Mesenchymal stem cell (in vitro differentiated cells and primary cell): ENCODE measurements around the gene EPB42.

ENCODE experiments used
- DNase-seq: peaks from one replicate; pipeline ENCODE4 v3.0.0-alpha.2; 2013
- H2AFZ ChIP-seq: one replicate; pipeline ENCODE4 v1.6.1; 2013; ENCODE audit warnings: low read depth, mild to moderate bottlenecking, control low read depth, inconsistent platforms, low read length, moderate library complexity
- H2AK5ac ChIP-seq: 2 replicates; pipeline ENCODE4 v1.6.1; 2013; ENCODE audit warnings: low read length, moderate library complexity, mild to moderate bottlenecking, inconsistent platforms; ENCODE audit not compliant: severe bottlenecking
- H2BK120ac ChIP-seq: one replicate; pipeline ENCODE4 v1.6.1; 2013; ENCODE audit warnings: low read depth, mild to moderate bottlenecking, inconsistent platforms, low read length, moderate library complexity
- H2BK12ac ChIP-seq, 2 experiments: one replicate each; pipeline ENCODE4 v1.6.1; 2013; ENCODE audit warnings: inconsistent platforms in 2 of 2, low read length in 2 of 2, mild to moderate bottlenecking in 2 of 2, moderate library complexity in 2 of 2, control low read depth in 1 of 2
- H2BK15ac ChIP-seq: one replicate; pipeline ENCODE4 v1.6.1; 2013; ENCODE audit warnings: mild to moderate bottlenecking, low read depth, inconsistent platforms; ENCODE audit not compliant: poor library complexity, severe bottlenecking
- H2BK5ac ChIP-seq: 2 replicates; pipeline ENCODE4 v1.6.1; 2013; ENCODE audit warnings: low read depth, mild to moderate bottlenecking, low read length, control low read depth, inconsistent platforms; ENCODE audit not compliant: poor library complexity, severe bottlenecking
- H3K14ac ChIP-seq, 2 experiments: one replicate each; pipeline ENCODE4 v1.6.1; 2013; ENCODE audit warnings: inconsistent platforms in 2 of 2, low read length in 2 of 2, control low read depth in 1 of 2, mild to moderate bottlenecking in 1 of 2, moderate library complexity in 1 of 2
- H3K18ac ChIP-seq, 2 experiments: one replicate each; pipeline ENCODE4 v1.6.1; 2013; ENCODE audit warnings: inconsistent platforms in 2 of 2, low read length in 2 of 2, control low read depth in 1 of 2, low read depth in 1 of 2, mild to moderate bottlenecking in 1 of 2
- H3K23ac ChIP-seq, 2 experiments: one replicate each; pipeline ENCODE4 v1.6.1; 2013; ENCODE audit warnings: inconsistent platforms in 2 of 2, low read length in 2 of 2, mild to moderate bottlenecking in 2 of 2, moderate library complexity in 2 of 2, control low read depth in 1 of 2
- H3K27ac ChIP-seq: 2 replicates; pipeline ENCODE4 v1.5.1; 2013; ENCODE audit warnings: mild to moderate bottlenecking, moderate library complexity, low read length, control low read depth, inconsistent platforms; ENCODE audit not compliant: poor library complexity, severe bottlenecking
- H3K27me3 ChIP-seq, 2 experiments: 2 replicates each; pipeline versions ENCODE4 v1.6.1 to v1.7.0; 2013; ENCODE audit warnings: low read length in 2 of 2, mild to moderate bottlenecking in 2 of 2, moderate library complexity in 2 of 2, control low read depth in 1 of 2, inconsistent platforms in 1 of 2; ENCODE audit not compliant: control insufficient read depth in 1 of 2, insufficient read depth in 1 of 2
- H3K36me3 ChIP-seq, 2 experiments: 2 replicates each; pipeline versions ENCODE4 v1.6.1 to v1.7.0; 2013; ENCODE audit warnings: low read length in 2 of 2, control low read depth in 1 of 2, inconsistent platforms in 1 of 2, low read depth in 1 of 2, mild to moderate bottlenecking in 1 of 2; ENCODE audit not compliant: insufficient read depth in 2 of 2, control insufficient read depth in 1 of 2
- H3K4ac ChIP-seq, 2 experiments: one replicate each; pipeline ENCODE4 v1.6.1; 2013; ENCODE audit warnings: inconsistent platforms in 2 of 2, low read length in 2 of 2, mild to moderate bottlenecking in 2 of 2, moderate library complexity in 2 of 2, control low read depth in 1 of 2, low read depth in 1 of 2
- H3K4me1 ChIP-seq: 2 replicates; pipeline ENCODE4 v1.6.1; 2013; ENCODE audit warnings: low read depth, low read length, control low read depth; ENCODE audit not compliant: control insufficient read depth, insufficient read depth
- H3K4me2 ChIP-seq: 2 replicates; pipeline ENCODE4 v1.6.1; 2013; ENCODE audit warnings: low read length, mild to moderate bottlenecking, inconsistent platforms; ENCODE audit not compliant: poor library complexity, severe bottlenecking
- H3K4me3 ChIP-seq, 2 experiments: 2 replicates each; pipeline versions ENCODE4 v1.5.1 to v1.7.0; 2013; ENCODE audit warnings: low read length in 2 of 2, mild to moderate bottlenecking in 2 of 2, control low read depth in 1 of 2, low read depth in 1 of 2; ENCODE audit not compliant: insufficient read depth in 1 of 2
- H3K79me1 ChIP-seq: replicated peaks from 2 replicates; pipeline ENCODE4 v1.6.1; 2013; ENCODE audit warnings: mild to moderate bottlenecking, control low read depth, low read length, inconsistent platforms; ENCODE audit not compliant: poor library complexity, severe bottlenecking
- H3K9ac ChIP-seq: 2 replicates; pipeline ENCODE4 v1.7.0; 2013; ENCODE audit warnings: mild to moderate bottlenecking, low read length, moderate library complexity
- H3K9me3 ChIP-seq: 2 replicates; pipeline ENCODE4 v1.7.0; 2013; ENCODE audit warnings: mild to moderate bottlenecking, low read length; ENCODE audit not compliant: control insufficient read depth
- H4K8ac ChIP-seq: one replicate; pipeline ENCODE4 v1.6.1; 2013; ENCODE audit warnings: inconsistent platforms, mild to moderate bottlenecking, low read length, moderate library complexity
- H4K91ac ChIP-seq: one replicate; pipeline ENCODE4 v1.6.1; 2013; ENCODE audit warnings: mild to moderate bottlenecking, low read length, inconsistent platforms
- WGBS: methylation state at CpG from one replicate; pipeline ENCODE4 v1.1.7; 2013; ENCODE audit warnings: mixed read lengths; 5-methylcytosine and 5-hydroxymethylcytosine counted together

The EPB42 gene

DNA sequence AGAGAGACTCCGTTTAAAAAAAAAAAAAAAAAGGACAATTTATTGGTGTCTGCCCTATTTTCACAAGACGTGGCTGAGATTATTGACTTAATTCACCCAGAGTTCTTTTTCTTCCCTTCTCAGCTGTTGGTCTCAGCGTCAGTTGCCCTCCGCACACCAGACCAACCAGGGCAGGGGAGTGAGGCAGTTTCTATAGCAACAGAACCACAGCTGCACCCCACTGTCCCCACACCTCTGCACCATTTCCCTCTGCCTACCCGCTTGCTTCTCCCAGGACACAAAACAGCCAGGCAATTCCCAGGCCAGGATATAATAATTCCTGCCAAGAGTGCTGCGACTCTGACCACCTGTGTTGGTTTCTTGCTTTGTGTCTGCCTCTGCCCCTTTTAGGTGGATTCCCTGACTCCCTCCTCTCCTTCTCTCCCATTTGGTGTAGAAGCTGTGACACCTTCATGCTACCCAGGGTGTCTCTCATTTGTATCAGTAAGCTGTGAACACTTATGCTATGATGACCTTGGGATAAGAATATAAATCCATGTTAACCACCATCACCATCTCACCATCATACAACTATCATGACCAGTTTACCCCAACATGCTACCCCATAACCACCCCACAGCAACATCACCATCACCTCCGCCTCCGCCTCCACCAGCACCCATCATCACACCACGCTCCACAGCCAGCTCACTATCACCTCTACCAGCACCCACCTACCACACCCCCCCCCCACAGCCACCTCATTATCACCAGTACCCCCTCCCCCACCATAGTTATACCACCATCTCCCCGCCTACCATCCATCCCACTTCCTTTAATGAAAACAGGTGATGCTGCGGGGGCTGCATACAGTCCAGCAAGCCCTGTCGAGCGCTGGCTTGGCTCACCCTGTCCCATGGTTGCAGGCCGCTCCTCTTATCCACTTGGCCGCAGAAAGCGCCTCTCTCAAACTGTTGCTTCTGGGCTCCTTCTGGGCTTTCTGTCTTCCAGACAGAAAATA lies 589 bp downstream of the EPB42 start:
- no peak overlapping the region for H2BK12ac ChIP-seq
- H3K9ac ChIP-seq = no peak overlapping the region
- no peak overlapping the region for H3K14ac ChIP-seq
- no peak overlapping the region for H2BK5ac ChIP-seq
- H2AFZ ChIP-seq = no peak overlapping the region
- H3K23ac ChIP-seq = no peak overlapping the region
- no peak overlapping the region for H3K4ac ChIP-seq
- no peak overlapping the region for H3K4me2 ChIP-seq
- DNase-seq = no peak
- peaks cover 15 to 33% of the 10 kb centered on the region in 2 experiments for H3K27me3 ChIP-seq
- H4K91ac ChIP-seq = no peak overlapping the region
- H2AK5ac ChIP-seq = no peak overlapping the region
- H3K27ac ChIP-seq = no peak overlapping the region
- H2BK120ac ChIP-seq = no peak overlapping the region
- no peaks in the 10 kb centered on the region for H3K79me1 ChIP-seq
- H3K18ac ChIP-seq = no peak overlapping the region
- 87% methylated on average over 16 of the region's 16 CpGs for WGBS
- H4K8ac ChIP-seq = no peak overlapping the region
- H3K36me3 ChIP-seq = no peaks in the 10 kb centered on the region
- no peak overlapping the region for H2BK15ac ChIP-seq
- no peaks in the 10 kb centered on the region for H3K4me1 ChIP-seq
- no peaks in the 10 kb centered on the region for H3K9me3 ChIP-seq
- no peak overlapping the region for H3K4me3 ChIP-seq

DNA sequence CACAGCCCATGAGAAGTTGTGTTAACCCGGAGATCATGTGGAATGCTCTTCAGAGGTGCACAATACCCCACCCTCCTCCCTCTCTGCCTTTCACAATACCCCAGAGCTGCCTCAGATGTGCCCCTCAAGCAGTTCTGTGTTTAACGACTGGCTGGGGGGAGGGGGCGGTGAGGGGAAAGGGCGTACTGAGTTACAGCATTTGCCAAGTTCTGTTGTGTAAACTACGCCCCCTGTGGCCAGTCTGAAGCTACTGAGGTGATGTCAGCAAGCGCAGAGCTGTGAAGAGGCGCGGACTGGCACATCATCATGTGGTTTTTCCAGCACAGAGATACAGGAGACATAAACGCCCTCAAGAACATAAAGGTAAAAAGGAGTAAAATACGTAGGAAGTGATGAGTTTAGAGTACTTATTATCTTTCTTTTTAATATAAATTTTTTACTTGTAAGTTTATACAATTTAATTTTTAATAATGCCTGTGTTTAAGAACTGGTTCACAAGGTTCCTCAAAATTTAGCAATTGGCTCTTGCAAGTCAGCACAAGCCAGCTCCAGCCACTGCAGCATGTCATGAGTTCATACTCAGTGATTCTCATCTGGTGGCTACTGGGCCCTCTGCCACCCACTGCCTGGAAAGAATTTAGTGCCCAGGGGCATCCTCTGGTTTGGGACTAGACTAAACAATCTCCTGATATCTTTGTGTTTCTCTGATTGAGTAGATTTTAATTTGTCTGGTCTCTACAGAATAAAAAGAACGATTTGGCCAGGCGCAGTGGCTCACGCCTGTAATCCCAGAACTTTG lies 1.7 kb downstream of the EPB42 start:
- H3K27ac ChIP-seq = no peak overlapping the region
- H3K4me3 ChIP-seq = no peak overlapping the region
- DNase-seq = peak; percentile 28
- H3K9ac ChIP-seq = no peak overlapping the region
- no peak overlapping the region for H3K4me2 ChIP-seq
- no peak overlapping the region for H2AFZ ChIP-seq
- H4K8ac ChIP-seq = no peak overlapping the region
- H4K91ac ChIP-seq = no peak overlapping the region
- no peak overlapping the region for H3K4ac ChIP-seq
- H3K18ac ChIP-seq = no peak overlapping the region
- H3K27me3 ChIP-seq = peaks cover 16 to 39% of the 10 kb centered on the region in 2 experiments
- H3K23ac ChIP-seq = no peak overlapping the region
- H2BK5ac ChIP-seq = no peak overlapping the region
- H3K36me3 ChIP-seq = no peaks in the 10 kb centered on the region
- H2BK120ac ChIP-seq = no peak overlapping the region
- H3K79me1 ChIP-seq = no peaks in the 10 kb centered on the region
- no peak overlapping the region for H2AK5ac ChIP-seq
- no peaks in the 10 kb centered on the region for H3K4me1 ChIP-seq
- H3K14ac ChIP-seq = no peak overlapping the region
- no peak overlapping the region for H2BK12ac ChIP-seq
- H3K9me3 ChIP-seq = no peaks in the 10 kb centered on the region
- WGBS = 38% methylated on average over 10 of the region's 13 CpGs
- H2BK15ac ChIP-seq = no peak overlapping the region

- H2BK5ac ChIP-seq = no peak overlapping the region
- no peak overlapping the region for H4K91ac ChIP-seq
- H2AFZ ChIP-seq = no peak overlapping the region
- no peak overlapping the region for H3K14ac ChIP-seq
- no peak overlapping the region for H3K18ac ChIP-seq
- no peaks in the 10 kb centered on the region for H3K9me3 ChIP-seq
- H2BK12ac ChIP-seq = no peak overlapping the region
- no peak overlapping the region for H2BK120ac ChIP-seq
- no peaks in the 10 kb centered on the region for H3K79me1 ChIP-seq
- H3K23ac ChIP-seq = no peak overlapping the region
- H4K8ac ChIP-seq = no peak overlapping the region
- H3K4me1 ChIP-seq = no peaks in the 10 kb centered on the region
- no peak overlapping the region for H3K4ac ChIP-seq
- H2AK5ac ChIP-seq = no peak overlapping the region
- no peak overlapping the region for H3K27ac ChIP-seq
- H3K4me2 ChIP-seq = no peak overlapping the region
- H3K9ac ChIP-seq = no peak overlapping the region
- H3K36me3 ChIP-seq = no peaks in the 10 kb centered on the region
- peaks cover 29 to 65% of the 10 kb centered on the region in 2 experiments for H3K27me3 ChIP-seq
- no peak overlapping the region for H2BK15ac ChIP-seq
- 85% methylated on average over 7 of the region's 7 CpGs for WGBS
- no peak overlapping the region for H3K4me3 ChIP-seq
- no peak for DNase-seq
Measured at GRCh38 chr15:43215961-43216360, 4.9 kb downstream of the EPB42 start.
